ENCODE data around the gene NEK8. TPM values are rescaled to one million over a fixed set of nuclear protein-coding genes. Genes with fewer than 3 reads are reported as not detected.

NEK8 gene
- total and polyA plus RNA-seq, 12 donors, result 0.38 to 2.8 (median 1.1) TPM

DNA sequence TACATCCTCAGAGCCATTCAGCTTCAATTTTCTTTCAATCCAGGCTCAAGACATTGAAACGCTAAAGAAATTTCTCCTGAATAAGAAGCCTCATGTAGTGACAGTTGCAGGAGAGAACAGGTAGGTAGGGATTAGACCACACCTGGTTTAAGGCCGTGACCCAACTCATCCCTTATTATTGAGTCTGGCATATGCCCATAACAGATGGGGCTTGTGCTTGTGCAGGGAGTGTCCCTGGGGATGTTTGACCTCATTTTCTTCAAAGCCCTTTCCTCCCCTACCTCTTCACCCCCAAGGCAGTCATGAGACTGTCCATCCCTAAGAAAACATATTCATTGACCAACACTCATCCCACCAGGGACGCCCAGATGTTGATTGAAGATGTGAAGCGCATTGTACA, 42.3 kb upstream of the NEK8 start:
- Histone ChIP-seq H3K4me1 (peaks cover 0 to 4% (median 0%) of the 10 kb centered on the region in 9 donors), H3K4me3 (no peak overlapping the region), H3K9me3 (no peaks in the 10 kb centered on the region), H3K27ac (no peak overlapping the region), H3K27me3 (no peaks in the 10 kb centered on the region), H3K36me3 (peaks cover 34 to 100% (median 99%) of the 10 kb centered on the region in 9 donors)
- ATAC-seq (no peak), DNase-seq (no peak)
- intact Hi-C loops (cut with DNase I), result no loop called here
- TF ChIP-seq, protein P1, sequence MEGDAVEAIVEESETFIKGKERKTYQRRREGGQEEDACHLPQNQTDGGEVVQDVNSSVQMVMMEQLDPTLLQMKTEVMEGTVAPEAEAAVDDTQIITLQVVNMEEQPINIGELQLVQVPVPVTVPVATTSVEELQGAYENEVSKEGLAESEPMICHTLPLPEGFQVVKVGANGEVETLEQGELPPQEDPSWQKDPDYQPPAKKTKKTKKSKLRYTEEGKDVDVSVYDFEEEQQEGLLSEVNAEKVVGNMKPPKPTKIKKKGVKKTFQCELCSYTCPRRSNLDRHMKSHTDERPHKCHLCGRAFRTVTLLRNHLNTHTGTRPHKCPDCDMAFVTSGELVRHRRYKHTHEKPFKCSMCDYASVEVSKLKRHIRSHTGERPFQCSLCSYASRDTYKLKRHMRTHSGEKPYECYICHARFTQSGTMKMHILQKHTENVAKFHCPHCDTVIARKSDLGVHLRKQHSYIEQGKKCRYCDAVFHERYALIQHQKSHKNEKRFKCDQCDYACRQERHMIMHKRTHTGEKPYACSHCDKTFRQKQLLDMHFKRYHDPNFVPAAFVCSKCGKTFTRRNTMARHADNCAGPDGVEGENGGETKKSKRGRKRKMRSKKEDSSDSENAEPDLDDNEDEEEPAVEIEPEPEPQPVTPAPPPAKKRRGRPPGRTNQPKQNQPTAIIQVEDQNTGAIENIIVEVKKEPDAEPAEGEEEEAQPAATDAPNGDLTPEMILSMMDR (IDR thresholded peaks at IDR 0.05), result no peak
- 84 to 89% methylated on average over 4 of the region's 4 CpGs for WGBS, 2 donors

DNA sequence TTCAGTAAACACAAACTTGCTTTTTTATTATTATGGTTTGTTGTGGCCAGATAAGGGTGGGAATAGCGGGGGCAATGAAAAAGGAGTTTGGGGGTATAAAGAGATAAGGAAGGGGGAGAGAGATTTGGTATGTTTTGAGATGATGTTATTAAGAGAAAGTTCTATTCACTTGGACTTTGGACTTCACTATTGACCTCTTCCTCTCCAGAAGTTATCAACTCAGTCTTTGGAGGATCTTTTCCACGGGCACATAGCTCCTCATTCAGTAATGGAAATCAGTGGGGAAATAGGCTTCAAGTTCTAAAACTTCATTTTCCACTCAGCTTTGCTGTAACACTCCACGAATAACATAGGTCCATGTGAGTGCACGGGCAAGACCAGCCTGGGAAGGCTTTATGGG, 40.1 kb upstream of the NEK8 start:
- Histone ChIP-seq H3K27ac (no peak overlapping the region), H3K36me3 (peaks cover 28 to 100% (median 97%) of the 10 kb centered on the region in 9 donors), H3K4me1 (peaks cover 0 to 4% (median 0%) of the 10 kb centered on the region in 9 donors), H3K27me3 (no peaks in the 10 kb centered on the region), H3K9me3 (no peaks in the 10 kb centered on the region), H3K4me3 (no peak overlapping the region)
- 98 to 99% methylated on average over 4 of the region's 4 CpGs for WGBS, 2 donors
- ATAC-seq, result no peak
- TF ChIP-seq, protein P1 (IDR thresholded peaks at IDR 0.05), result no peak
- DNase-seq, result no peak
- intact Hi-C loops (cut with DNase I), result no loop called here

DNA sequence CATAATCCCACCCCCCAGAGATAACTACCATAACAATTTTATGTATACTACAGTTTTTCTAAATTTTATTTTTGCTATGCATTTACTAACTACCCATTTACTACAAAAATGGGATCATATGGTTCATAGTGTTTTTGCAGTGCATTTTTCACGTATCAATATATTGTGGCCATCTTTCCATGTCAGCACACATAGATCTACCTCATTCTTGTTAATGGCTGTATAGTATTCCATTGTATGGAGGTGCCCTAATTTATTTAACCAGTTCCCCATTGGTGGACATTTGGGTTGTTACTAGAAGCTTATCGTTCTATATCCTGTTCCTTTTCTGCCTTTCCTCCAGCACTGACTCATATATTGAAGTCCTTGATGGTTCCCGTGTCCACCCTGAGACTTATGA, 39.6 kb upstream of the NEK8 start:
- peaks cover 29 to 100% (median 97%) of the 10 kb centered on the region in 9 donors for H3K36me3 ChIP-seq
- WGBS, 2 donors, result 96 to 98% methylated on average over 3 of the region's 3 CpGs
- intact Hi-C loops (cut with DNase I), result no loop called here

DNA sequence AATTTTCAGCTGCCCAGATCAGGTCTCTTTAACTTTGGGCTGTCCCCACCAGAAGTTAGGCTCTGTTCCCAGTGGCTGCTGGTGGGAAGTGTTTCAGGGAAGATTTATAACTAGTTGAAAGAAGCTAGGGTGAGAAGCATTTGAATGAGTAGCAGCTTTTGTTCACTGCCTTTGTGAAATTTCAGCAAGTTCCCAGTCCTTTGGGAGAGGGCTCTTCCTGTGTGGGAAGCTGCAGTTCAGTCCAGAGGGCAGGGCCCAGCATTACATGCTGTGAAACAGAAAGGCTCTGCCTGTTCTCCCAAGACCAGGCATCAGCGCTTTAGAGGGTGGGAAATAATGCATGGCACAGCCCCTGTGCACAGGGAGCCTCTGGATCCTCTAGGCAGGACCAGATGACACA, 34.7 kb upstream of the NEK8 start:
- Histone ChIP-seq H3K9me3 (no peaks in the 10 kb centered on the region), H3K4me3 (no peak overlapping the region), H3K27ac (no peak overlapping the region), H3K27me3 (no peaks in the 10 kb centered on the region), H3K4me1 (no peaks in the 10 kb centered on the region), H3K36me3 (peaks cover 16 to 100% (median 94%) of the 10 kb centered on the region in 9 donors)
- TF ChIP-seq, protein P1 (IDR thresholded peaks at IDR 0.05), result no peak
- WGBS, 2 donors, result 89 to 92% methylated on average over 1 of the region's 1 CpG
- DNase-seq (no peak), ATAC-seq (no peak)
- intact Hi-C loops (cut with DNase I), result no loop called here

More for the DNA sequence above, 39.6 kb upstream of the NEK8 start:
- no peak for DNase-seq
- Histone ChIP-seq H3K4me1 (peaks cover 0 to 4% (median 0%) of the 10 kb centered on the region in 9 donors), H3K27me3 (no peaks in the 10 kb centered on the region), H3K4me3 (no peak overlapping the region), H3K27ac (no peak overlapping the region), H3K9me3 (no peaks in the 10 kb centered on the region)
- no peak for ATAC-seq
- TF ChIP-seq, protein P1 (IDR thresholded peaks at IDR 0.05), result no peak
